LNCaP clone FGC (cell line): ENCODE data around the gene FGFRL1.

Experiments
- DNase-seq: peaks from one replicate; pipeline ENCODE4 v3.0.0-alpha.2; 2011; ENCODE audit warnings: low read depth
- H3K4me3 ChIP-seq: 2 replicates; pipeline ENCODE4 v1.5.1; 2011; ENCODE audit warnings: mild to moderate bottlenecking, low read depth, low read length, control low read depth
- CTCF ChIP-seq: IDR thresholded peaks from 2 replicates; pipeline ENCODE4 v1.5.1; 2012; ENCODE audit warnings: mild to moderate bottlenecking; ENCODE audit not compliant: control insufficient read depth, insufficient read depth; ENCODE audit errors: extremely low read depth

The FGFRL1 gene

GRCh38 chr4:1074077-1074476 lies 62.7 kb downstream of the FGFRL1 start:
- H3K4me3 ChIP-seq: no peak overlapping the region
- no peak for TF ChIP-seq CTCF
- DNase-seq: no peak

- no peak overlapping the region for H3K4me3 ChIP-seq
- no peak for TF ChIP-seq CTCF
- no peak for DNase-seq
These were observed 63.8 kb downstream of the FGFRL1 start for GRCh38 chr4:1075225-1075624.

GRCh38 chr4:1075809-1076699 lies 64.6 kb downstream of the FGFRL1 start:
- no peak overlapping the region for H3K4me3 ChIP-seq
- DNase-seq: no peak
- TF ChIP-seq CTCF: no peak
